HUES6 (cell line): Measurements from ENCODE around the gene ETFBKMT.

Source experiments
- H3K27ac ChIP-seq: 2 replicates; pipeline ENCODE4 v1.7.0; 2013; ENCODE audit warnings: low read depth, mild to moderate bottlenecking, low read length, inconsistent platforms
- H3K27me3 ChIP-seq: 2 replicates; pipeline ENCODE4 v1.6.1; 2013; ENCODE audit warnings: low read length; ENCODE audit not compliant: control insufficient read depth, insufficient read depth
- H3K36me3 ChIP-seq: 2 replicates; pipeline ENCODE4 v1.6.1; 2013; ENCODE audit warnings: low read length; ENCODE audit not compliant: control insufficient read depth, insufficient read depth
- H3K4me1 ChIP-seq: 2 replicates; pipeline ENCODE4 v1.6.1; 2013; ENCODE audit warnings: low read length; ENCODE audit not compliant: control insufficient read depth, insufficient read depth
- H3K4me3 ChIP-seq: 2 replicates; pipeline ENCODE4 v1.5.1; 2013; ENCODE audit warnings: low read depth, low read length
- H3K9ac ChIP-seq: one replicate; pipeline ENCODE4 v1.6.1; 2013; ENCODE audit warnings: mild to moderate bottlenecking, low read length
- H3K9me3 ChIP-seq: 2 replicates; pipeline ENCODE4 v1.6.1; 2013; ENCODE audit warnings: low read depth, low read length; ENCODE audit not compliant: control insufficient read depth, insufficient read depth

Gene ETFBKMT

DNA sequence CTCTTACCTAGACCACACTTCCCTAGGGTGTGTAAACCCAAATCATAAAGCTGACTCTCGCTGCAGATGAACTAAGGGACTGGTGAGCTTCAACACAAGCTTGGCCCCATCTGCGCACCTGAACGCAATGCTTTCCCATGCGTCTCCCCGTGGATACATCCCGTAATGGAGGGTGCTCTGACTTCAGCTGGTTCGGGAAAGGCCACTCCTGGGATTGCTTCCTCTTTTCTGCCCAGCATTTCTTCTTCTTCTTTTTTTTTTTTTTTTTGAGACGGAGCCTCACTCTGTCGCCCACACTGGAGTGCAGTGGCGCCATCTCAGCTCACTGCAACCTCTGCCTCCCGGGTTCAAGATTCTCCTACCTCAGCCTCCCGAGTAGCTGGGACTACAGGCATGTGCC is 27.7 kb upstream of the ETFBKMT start:
- Histone ChIP-seq H3K36me3 (no peaks in the 10 kb centered on the region), H3K4me3 (no peak overlapping the region), H3K27ac (no peak overlapping the region), H3K27me3 (no peaks in the 10 kb centered on the region), H3K9me3 (no peaks in the 10 kb centered on the region), H3K9ac (no peak overlapping the region), H3K4me1 (0 out of 2 replicates have a peak, but pooled peaks cover 3% of the 10 kb centered on the region)

DNA sequence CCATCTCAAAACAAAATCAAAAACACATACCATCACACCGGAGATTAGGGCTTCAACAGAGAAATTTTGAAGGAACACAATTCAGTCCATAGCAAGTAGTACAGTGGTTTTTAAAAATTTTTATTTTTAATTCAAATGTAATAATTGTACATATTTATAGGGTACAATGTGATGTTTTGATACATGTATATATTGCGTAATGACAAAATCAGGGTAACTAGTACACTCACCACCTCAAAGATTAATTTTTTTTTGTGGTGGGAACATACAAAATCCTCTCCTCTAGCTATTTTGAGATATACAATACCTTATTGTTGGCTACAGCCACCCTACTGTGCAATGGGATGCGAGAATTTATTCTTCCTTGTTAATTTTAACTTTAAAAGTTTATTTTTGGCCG is 26.0 kb upstream of the ETFBKMT start:
- Histone ChIP-seq H3K27me3 (no peaks in the 10 kb centered on the region), H3K36me3 (no peaks in the 10 kb centered on the region), H3K9me3 (no peaks in the 10 kb centered on the region), H3K9ac (no peak overlapping the region), H3K27ac (no peak overlapping the region), H3K4me1 (0 out of 2 replicates have a peak, but pooled peaks cover 3% of the 10 kb centered on the region), H3K4me3 (no peak overlapping the region)

DNA sequence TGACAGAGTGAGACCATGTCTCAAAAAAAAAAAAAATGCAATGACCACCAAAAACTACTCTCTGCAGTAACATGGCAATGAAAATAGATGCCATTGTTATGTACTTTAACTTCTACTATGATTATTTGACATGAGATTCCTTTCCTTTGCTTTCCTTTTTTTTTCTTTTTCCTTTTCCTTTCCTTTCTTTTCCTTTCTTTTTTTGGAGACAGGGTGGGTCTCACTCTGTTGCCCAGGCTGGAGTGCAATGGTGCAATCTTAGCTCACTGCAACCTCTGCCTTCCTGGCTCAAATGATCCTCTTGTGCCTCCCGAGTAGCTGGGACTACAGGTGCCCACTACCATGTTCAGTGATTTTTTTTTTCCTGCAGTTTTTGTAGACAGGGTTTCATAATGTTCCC is 24.9 kb upstream of the ETFBKMT start:
- Histone ChIP-seq H3K27ac (no peak overlapping the region), H3K9me3 (no peaks in the 10 kb centered on the region), H3K4me1 (0 out of 2 replicates have a peak, but pooled peaks cover 3% of the 10 kb centered on the region), H3K27me3 (no peaks in the 10 kb centered on the region), H3K36me3 (no peaks in the 10 kb centered on the region), H3K9ac (no peak overlapping the region), H3K4me3 (no peak overlapping the region)

DNA sequence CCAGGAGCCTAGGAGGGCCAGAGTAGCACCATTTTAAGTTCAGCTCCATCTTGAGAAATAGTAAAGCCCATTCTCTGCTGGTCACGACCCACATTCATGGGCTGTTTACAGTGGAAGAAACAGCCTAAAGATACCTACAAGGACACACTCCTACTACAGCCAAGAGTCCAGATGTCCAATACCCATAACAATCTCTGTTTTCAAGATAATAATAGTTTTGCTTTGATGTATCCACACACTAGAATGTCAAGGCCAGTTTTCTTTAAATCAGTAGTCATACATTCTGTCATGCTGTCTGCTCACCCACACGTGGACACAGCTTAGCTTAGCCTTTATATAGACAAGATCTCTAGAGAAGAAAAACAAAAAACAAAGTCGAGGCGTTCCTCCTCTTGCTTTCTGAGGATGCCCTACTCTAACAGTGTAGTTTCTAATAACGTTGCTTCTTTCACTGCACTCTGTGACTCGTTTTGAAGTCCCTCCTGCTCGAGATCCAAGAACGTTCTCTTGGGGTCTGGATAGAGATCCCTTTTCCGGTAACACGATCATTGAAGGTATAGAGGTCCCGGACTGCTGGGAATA is 17.9 kb upstream of the ETFBKMT start:
- H3K36me3 ChIP-seq = no peaks in the 10 kb centered on the region
- no peaks in the 10 kb centered on the region for H3K9me3 ChIP-seq

DNA sequence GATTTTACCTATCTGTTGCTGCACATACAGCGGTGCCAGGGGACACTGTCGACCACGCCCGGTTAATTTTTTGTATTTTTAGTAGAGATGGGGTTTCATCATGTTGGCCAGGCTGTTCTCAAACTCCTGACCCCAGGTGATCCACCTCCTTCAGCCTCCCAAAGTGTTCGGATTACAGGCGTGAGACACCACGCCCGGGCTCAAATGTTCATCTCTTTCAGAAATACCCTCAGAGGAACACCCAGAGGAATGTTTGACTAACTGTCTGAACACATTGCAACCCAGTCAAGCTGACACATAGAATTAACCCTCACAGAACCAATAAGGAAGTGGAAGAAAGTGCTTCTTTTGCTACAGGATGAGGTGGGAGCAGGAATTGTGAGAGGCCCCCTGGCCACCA is 15.0 kb upstream of the ETFBKMT start:
- H3K36me3 ChIP-seq = no peaks in the 10 kb centered on the region
- no peaks in the 10 kb centered on the region for H3K9me3 ChIP-seq
- H3K27ac ChIP-seq = no peak overlapping the region
- H3K9ac ChIP-seq = no peak overlapping the region
- no peak overlapping the region for H3K4me3 ChIP-seq
- no peaks in the 10 kb centered on the region for H3K27me3 ChIP-seq
- H3K4me1 ChIP-seq = no peaks in the 10 kb centered on the region

More for the DNA sequence above, 17.9 kb upstream of the ETFBKMT start:
- Histone ChIP-seq H3K27me3 (no peaks in the 10 kb centered on the region), H3K27ac (no peak overlapping the region), H3K4me1 (no peaks in the 10 kb centered on the region), H3K4me3 (no peak overlapping the region), H3K9ac (no peak overlapping the region)

DNA sequence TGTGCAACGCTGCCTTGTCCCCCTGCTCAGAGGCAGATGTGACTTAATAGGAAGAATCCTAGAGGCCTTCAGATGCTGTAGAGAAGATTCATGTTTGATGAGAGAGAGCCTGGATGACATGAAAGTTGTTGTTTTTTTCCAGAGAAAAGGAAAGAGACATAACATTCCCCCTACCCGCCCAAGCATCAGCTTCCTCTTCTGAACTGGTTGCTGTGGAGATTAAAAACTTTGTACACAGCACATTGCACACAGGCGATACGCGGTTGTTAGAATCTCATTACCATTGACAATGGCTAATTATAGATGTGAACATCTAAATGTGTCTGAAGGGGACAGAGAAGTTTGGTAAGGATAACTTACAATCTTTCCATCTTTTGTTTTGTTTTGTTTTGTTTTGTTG is 13.6 kb upstream of the ETFBKMT start:
- Histone ChIP-seq H3K27me3 (no peaks in the 10 kb centered on the region), H3K9me3 (no peaks in the 10 kb centered on the region), H3K36me3 (no peaks in the 10 kb centered on the region), H3K27ac (no peak overlapping the region), H3K4me3 (no peak overlapping the region), H3K4me1 (no peaks in the 10 kb centered on the region), H3K9ac (no peak overlapping the region)

DNA sequence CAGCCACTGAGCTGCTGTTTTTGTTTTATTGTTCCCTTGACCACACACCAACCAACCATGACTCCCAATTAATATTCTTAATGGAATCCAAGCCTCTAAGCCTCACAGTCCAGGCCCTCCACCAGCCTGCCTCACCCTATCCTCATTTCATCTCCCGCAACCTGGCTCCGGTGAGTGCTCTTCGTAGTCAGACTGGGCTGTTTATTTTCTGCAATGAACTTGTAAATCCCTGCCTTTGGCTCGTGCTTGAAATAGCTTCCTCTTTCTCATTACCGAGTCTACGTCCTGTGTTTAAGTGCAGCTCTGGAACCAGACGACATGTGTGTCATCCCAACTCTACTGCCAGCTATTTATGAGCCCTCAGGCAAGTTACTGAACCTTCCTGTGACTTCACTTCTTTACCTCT is 12.4 kb upstream of the ETFBKMT start:
- Histone ChIP-seq H3K9me3 (no peaks in the 10 kb centered on the region), H3K36me3 (no peaks in the 10 kb centered on the region), H3K4me1 (no peaks in the 10 kb centered on the region), H3K4me3 (no peak overlapping the region), H3K27me3 (no peaks in the 10 kb centered on the region), H3K9ac (no peak overlapping the region), H3K27ac (no peak overlapping the region)

DNA sequence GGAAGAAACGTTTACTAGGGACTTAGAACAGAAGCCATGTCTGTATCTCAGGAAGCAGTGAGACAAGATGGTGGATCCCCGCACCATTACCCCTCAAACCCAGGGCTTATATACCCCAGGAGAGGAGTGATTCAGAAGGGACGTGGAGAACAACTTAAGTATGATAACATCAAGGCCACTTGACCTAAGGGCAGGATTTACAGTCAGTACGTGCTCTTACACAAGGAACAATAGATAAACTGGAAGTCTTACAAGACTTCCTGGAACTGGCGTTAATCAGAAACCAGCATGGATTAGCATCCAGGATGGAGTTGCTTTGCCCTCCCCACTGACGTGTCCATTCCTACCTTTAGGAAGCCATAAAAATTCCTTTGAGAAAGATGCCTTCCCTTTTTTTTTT is 8.6 kb upstream of the ETFBKMT start:
- Histone ChIP-seq H3K4me1 (peaks cover 5% of the 10 kb centered on the region; the same call in 1 of the 2 replicates), H3K9me3 (no peaks in the 10 kb centered on the region), H3K27ac (no peak overlapping the region), H3K27me3 (no peaks in the 10 kb centered on the region), H3K9ac (no peak overlapping the region), H3K4me3 (no peak overlapping the region), H3K36me3 (no peaks in the 10 kb centered on the region)

DNA sequence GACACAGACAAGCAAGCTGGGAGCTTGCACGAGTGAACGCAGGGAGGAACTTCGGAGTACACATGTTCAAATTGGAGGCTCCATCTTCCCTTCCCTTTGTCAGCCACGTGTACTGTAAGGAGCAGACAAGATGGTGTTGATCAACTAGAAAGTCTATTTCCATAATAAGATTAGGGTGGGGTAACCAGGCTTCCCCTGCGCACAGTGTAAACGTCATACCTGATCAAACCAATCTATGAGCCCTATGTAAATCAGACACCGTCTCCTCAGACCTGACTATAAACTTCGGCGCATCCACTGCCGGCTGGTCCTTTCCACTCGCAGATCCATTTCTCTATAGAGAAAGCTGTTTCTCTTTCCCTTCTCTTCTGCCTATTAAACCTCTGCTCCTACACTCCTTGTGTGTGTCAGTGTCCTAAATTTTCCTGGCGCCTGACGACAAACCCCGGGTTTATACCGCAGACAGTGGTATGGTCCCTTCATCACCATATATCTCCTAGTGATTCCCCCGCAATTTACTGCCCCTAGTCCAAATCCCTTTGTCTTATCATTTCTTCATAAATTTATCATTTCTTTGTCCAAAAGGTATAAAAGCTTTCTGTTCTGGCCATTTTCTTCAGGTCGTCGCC is 7.5 kb upstream of the ETFBKMT start:
- H3K4me3 ChIP-seq = no peak overlapping the region
- no peaks in the 10 kb centered on the region for H3K9me3 ChIP-seq
- peaks cover 6% of the 10 kb centered on the region; the same call in 1 of the 2 replicates for H3K4me1 ChIP-seq
- H3K27ac ChIP-seq = no peak overlapping the region
- H3K27me3 ChIP-seq = no peaks in the 10 kb centered on the region
- no peak overlapping the region for H3K9ac ChIP-seq
- H3K36me3 ChIP-seq = no peaks in the 10 kb centered on the region

DNA sequence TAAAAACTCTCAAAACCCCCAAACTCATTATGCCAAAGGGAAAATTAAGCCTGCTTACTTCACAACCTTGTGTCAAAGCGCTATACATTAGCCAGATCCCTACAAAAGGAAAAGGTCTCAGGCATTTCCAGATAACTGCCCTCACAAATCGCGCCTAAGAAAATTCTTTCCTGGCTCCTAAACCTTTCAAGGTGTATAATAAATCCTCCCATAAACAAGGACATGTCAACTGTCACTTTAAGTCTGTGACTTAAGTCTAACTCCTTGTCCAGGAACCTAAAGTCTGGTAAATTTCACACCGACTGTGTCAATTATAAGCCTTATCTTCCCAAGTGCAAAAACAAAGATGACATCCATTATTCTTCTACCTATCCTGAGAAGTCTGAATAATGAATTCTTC is 4.3 kb upstream of the ETFBKMT start:
- H3K9me3 ChIP-seq = no peaks in the 10 kb centered on the region
- H3K27me3 ChIP-seq = no peaks in the 10 kb centered on the region
- H3K27ac ChIP-seq = no peak overlapping the region; the same call in 1 of the 2 replicates
- H3K4me1 ChIP-seq = peaks cover 14% of the 10 kb centered on the region
- H3K9ac ChIP-seq = peak overlapping the region; percentile 22
- no peak overlapping the region for H3K4me3 ChIP-seq
- no peaks in the 10 kb centered on the region for H3K36me3 ChIP-seq

DNA sequence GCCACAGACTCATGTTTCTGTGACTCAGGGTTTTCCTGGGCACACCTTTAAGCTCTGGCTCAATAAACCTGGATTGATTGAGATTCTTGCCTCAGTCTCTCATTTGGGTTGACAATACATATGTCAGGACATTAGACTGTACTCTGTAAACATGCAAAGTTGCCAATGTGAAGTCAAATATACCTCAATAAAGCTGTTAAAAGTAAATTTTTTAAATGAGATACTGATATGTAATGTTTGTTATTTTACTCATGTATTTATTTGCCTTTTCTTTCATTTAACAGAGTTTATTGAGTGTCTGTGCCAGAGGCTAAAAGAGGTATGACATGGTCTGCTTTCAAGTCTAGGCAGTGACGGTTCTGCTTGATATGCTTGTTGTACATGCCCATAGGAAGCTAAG is 3.7 kb upstream of the ETFBKMT start:
- Histone ChIP-seq H3K27me3 (no peaks in the 10 kb centered on the region), H3K9ac (peak overlapping the region; percentile 22), H3K4me3 (no peak overlapping the region), H3K4me1 (peaks cover 14% of the 10 kb centered on the region), H3K36me3 (no peaks in the 10 kb centered on the region), H3K27ac (no peak overlapping the region; the same call in 1 of the 2 replicates), H3K9me3 (no peaks in the 10 kb centered on the region)
